Sigmoid colon (tissue), 7 donors: ENCODE data around the gene TGFBR1. TPM values are rescaled to one million over a fixed set of nuclear protein-coding genes. Genes with fewer than 3 reads are reported as not detected.
A peak's percentile ranks its signal among the peaks of the same experiment; 100 is the strongest.

ENCODE experiments used
- DNase-seq: peaks from one replicate; pipeline ENCODE4 v3.0.0-alpha.2; 2019
- H3K27ac ChIP-seq, 4 donors: fragments of 200-600 bp; sonication (generic); one replicate each; pipeline ENCODE4 v1.5.1; 2016 to 2019; ENCODE audit warnings: mild to moderate bottlenecking in 1 of 4
- H3K27me3 ChIP-seq, 3 donors: fragments of 200-600 bp; sonication (generic); one replicate each; pipeline ENCODE4 v1.5.1; 2019; ENCODE audit warnings: mild to moderate bottlenecking in 1 of 3
- H3K36me3 ChIP-seq, 4 donors: fragments of 200-600 bp; sonication (generic); one replicate each; pipeline ENCODE4 v1.5.1; 2016 to 2019
- H3K4me1 ChIP-seq, 4 donors: fragments of 200-600 bp; sonication (generic); one replicate each; pipeline ENCODE4 v1.5.1; 2017 to 2019
- H3K4me3 ChIP-seq, 4 donors: fragments of 200-600 bp; sonication (generic); one replicate each; pipeline ENCODE4 v1.5.1; 2017 to 2019; ENCODE audit warnings: mild to moderate bottlenecking in 2 of 4, moderate library complexity in 1 of 4
- H3K9me3 ChIP-seq, 4 donors: fragments of 200-600 bp in 3 of 4; sonication (generic) in 3 of 4; one replicate each; pipeline versions ENCODE4 v1.5.1 to v1.6.1; 2013 to 2019
- EP300 ChIP-seq, 4 donors: sonication (generic); formaldehyde crosslinking; IDR thresholded peaks; one replicate each; pipeline ENCODE4 v1.6.1; 2017; ENCODE audit warnings: antibody characterized with exemption in 4 of 4
- POLR2A ChIP-seq, 2 donors: fragments of 450-650 bp; IDR thresholded peaks; one replicate each; pipeline ENCODE4 v1.6.1; 2016; ENCODE audit warnings: antibody characterized with exemption in 2 of 2, mild to moderate bottlenecking in 2 of 2, moderate library complexity in 2 of 2
- POLR2AphosphoS5 ChIP-seq, 4 donors: sonication (generic); formaldehyde crosslinking; IDR thresholded peaks; one replicate each; pipeline ENCODE4 v1.6.1; 2017; ENCODE audit warnings: antibody characterized with exemption in 4 of 4
- WGBS, 2 donors: extraction: QIAGEN DNeasy Blood & Tissue Kit; methylation state at CpG; one replicate each; pipeline ENCODE4 v1.1.7; 2013; 5-methylcytosine and 5-hydroxymethylcytosine counted together
- intact Hi-C: fragments of 100-400 bp; cut with DNase I; formaldehyde crosslinking; loops from one replicate; pipeline ENCODE4 v1.15.1; 2023
- polyA plus RNA-seq, 3 donors: library from polyadenylated mRNA; stranded (reverse); fragments of 200-250 nt; gene quantifications; one replicate each; pipeline ENCODE4 v1.2.3, GENCODE V29; 2013
- total RNA-seq, 4 donors: library from RNA; depleted of rRNA; stranded (reverse); fragments of >200 nt; gene quantifications; one replicate each; pipeline ENCODE4 v1.1.0, GENCODE V29; 2016
- TF ChIP-seq, protein P1 (sequence below), 4 experiments: fragments of 450-650 bp in 3 of 4; fragments of 200-600 bp in 1 of 4; IDR thresholded peaks; one replicate each; pipeline ENCODE4 v1.5.1; 2016 to 2019; ENCODE audit warnings: antibody characterized with exemption in 4 of 4, mild to moderate bottlenecking in 3 of 4, moderate library complexity in 2 of 4
- donor health status: healthy with polysubstance abuse.
- donor health status: Bipolar disorder and iron deficiency.
- donor health status: healthy.

TGFBR1 gene
- total RNA-seq, result 10 to 100 TPM; 48.4 to 84.3 (median 62.5) TPM
- polyA plus RNA-seq, result 1 to 10 TPM; 3.9 to 8.5 (median 4.2) TPM

DNA sequence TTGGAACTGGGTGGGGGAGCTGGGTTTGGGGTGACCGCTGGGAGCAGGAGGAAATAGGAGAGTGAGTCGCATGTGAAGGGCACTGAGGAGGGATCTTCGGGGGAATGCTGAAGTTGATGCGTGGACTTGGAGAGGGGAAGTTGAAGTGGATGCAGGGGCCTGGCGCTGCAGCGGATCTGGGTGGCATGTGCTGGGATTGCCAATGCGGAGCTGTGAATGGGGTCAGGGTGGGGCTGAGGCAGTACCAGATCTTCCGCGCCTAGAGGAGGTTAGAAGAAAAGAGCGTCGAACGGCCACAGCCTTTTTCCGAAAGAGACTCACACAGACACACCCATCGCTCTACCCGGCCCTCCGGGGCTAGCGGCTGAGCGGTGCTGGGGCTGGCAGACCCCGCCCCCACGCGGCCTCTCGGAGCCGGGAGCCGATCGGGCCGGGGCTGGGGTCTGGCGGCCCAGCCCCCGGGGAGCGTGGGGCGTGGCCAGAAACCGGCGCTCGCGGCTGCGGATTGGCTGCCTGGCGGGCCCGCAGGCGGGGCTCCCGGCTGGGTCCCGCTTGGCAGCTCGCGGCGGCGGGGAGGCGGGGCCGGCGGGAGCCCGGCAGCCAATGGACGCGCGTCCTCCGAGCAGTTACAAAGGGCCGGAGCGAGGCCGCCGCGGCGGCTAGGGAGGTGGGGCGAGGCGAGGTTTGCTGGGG is at the start of gene TGFBR1:
TSS of gene TGFBR1 (plus strand) at position 655 of the 693 bp plus-strand sequence. CDS start 93 bp downstream, outside the sequence.
- DNase-seq, result peak; percentile 96
- Histone ChIP-seq H3K27me3 (no peaks in the 10 kb centered on the region), H3K36me3 (no peaks in the 10 kb centered on the region), H3K4me3 (peak within 1 kb of the TSS; percentile 85 to 98 (median 90)), H3K27ac (peak within 1 kb of the TSS; percentile 92 to 95 (median 93)), H3K4me1 (peaks cover 0 to 59% (median 49%) of the 10 kb centered on the region in 4 donors), H3K9me3 (no peaks in the 10 kb centered on the region)
- 1% methylated on average over 60 of the region's 60 CpGs for WGBS, 2 donors
- TF ChIP-seq, protein P1, sequence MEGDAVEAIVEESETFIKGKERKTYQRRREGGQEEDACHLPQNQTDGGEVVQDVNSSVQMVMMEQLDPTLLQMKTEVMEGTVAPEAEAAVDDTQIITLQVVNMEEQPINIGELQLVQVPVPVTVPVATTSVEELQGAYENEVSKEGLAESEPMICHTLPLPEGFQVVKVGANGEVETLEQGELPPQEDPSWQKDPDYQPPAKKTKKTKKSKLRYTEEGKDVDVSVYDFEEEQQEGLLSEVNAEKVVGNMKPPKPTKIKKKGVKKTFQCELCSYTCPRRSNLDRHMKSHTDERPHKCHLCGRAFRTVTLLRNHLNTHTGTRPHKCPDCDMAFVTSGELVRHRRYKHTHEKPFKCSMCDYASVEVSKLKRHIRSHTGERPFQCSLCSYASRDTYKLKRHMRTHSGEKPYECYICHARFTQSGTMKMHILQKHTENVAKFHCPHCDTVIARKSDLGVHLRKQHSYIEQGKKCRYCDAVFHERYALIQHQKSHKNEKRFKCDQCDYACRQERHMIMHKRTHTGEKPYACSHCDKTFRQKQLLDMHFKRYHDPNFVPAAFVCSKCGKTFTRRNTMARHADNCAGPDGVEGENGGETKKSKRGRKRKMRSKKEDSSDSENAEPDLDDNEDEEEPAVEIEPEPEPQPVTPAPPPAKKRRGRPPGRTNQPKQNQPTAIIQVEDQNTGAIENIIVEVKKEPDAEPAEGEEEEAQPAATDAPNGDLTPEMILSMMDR (IDR thresholded peaks at IDR 0.05), result peak in 1 of 4 experiments; percentile 11
- TF ChIP-seq POLR2A (IDR thresholded peaks at IDR 0.05) (peak; percentile 57 to 68), POLR2AphosphoS5 (IDR thresholded peaks at IDR 0.05) (peak; percentile 76 to 96 (median 88)), EP300 (IDR thresholded peaks at IDR 0.05) (peak in 1 of 4 donors; percentile 14)
- intact Hi-C loops, result loop anchor here (5.0 kb wide), 2 partner anchors 38 to 52 kb away; no protein-coding TSS in a partner anchor

DNA sequence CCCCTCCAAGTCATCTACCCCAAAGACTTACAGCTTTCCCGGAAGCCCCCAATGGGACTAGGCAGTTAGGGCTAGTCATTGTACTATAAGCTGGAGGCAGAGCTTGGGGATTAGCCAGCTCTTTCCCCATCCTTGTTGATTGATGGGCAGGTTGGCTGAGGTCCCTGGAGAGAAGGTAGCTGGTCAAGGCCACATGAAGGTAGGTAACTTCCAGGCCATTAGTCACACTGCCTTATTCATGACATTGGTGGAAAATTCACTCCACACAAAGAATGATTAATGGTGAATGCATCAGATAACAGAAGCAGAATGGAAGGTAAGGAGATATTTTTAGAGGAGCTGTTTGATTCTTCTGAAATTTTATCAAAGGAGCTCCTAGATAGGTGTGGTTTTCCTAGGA is 49.5 kb upstream of the TGFBR1 start:
- H3K27me3 ChIP-seq, result no peaks in the 10 kb centered on the region
- H3K36me3 ChIP-seq, result peaks cover 7 to 52% (median 23%) of the 10 kb centered on the region in 4 donors
- no peak overlapping the region for H3K4me3 ChIP-seq
- intact Hi-C loops, result no loop called here
- no peak for TF ChIP-seq POLR2A (IDR thresholded peaks at IDR 0.05)
- TF ChIP-seq EP300 (IDR thresholded peaks at IDR 0.05), result no peak
- no peak for TF ChIP-seq POLR2AphosphoS5 (IDR thresholded peaks at IDR 0.05)
- TF ChIP-seq, protein P1 (IDR thresholded peaks at IDR 0.05), result no peak
- WGBS, 2 donors, result 91 to 95% methylated on average over 1 of the region's 1 CpG
- no peaks in the 10 kb centered on the region for H3K9me3 ChIP-seq
- H3K27ac ChIP-seq, result peak overlapping the region in 2 of 4 donors; percentile 87 to 88
- DNase-seq, result no peak
- H3K4me1 ChIP-seq, result peaks cover 0 to 63% (median 52%) of the 10 kb centered on the region in 4 donors

DNA sequence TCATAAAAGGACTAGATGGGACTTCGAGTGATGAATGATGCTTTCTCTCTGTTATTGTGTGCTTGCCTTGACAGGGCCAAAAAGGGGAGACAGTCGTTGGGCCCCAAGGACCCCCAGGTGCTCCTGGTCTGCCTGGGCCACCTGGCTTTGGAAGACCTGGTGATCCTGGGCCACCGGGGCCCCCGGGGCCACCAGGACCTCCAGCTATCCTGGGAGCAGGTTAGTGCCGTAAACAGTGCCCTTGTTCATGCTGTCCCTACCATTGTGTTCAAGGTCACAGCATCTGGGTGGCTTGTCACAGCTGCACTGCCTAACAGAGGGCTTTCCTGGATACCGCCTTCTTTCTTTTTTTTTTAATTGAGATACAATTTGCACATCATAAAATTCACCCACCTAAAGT is 48.7 kb upstream of the TGFBR1 start:
- TF ChIP-seq POLR2AphosphoS5 (IDR thresholded peaks at IDR 0.05) (no peak), EP300 (IDR thresholded peaks at IDR 0.05) (no peak), POLR2A (IDR thresholded peaks at IDR 0.05) (no peak)
- TF ChIP-seq, protein P1 (IDR thresholded peaks at IDR 0.05), result no peak
- 91 to 96% methylated on average over 6 of the region's 6 CpGs for WGBS, 2 donors
- H3K27ac ChIP-seq, result peak overlapping the region in 2 of 4 donors; percentile 87 to 88

DNA sequence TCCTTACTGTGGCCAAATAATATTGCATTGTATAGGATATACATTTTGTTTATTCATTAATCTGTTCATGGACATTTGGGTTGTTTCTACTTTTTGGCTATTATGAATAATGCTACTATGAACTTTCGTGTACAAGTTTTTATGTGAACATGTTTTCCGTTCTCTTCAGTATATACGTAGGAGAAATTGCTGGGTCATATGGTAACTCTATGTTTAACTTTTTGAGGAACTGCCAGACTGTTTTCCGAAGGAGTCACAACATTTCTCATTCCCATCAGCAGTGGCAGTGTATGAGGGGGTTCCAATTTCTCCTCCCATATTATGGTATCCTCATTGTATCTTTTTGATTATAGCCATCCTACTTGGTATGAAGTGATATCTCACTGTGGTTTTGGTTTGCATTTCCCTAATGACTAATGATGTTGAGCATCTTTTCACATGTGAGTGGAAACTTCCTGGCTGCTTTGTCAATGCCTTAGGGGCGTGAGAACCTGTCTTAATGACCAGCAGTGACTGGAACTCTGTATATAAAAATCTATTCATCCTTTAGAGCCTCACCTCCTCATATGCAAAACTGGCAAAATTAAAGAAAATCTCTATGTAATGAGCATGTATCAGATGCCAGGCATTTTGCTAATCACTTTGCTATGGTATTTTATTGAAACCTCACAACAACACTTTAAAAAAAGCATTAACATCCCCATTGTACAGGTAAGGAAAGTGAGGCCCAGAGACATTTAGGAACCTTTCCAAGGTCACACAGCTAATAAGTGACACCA is 47.8 kb upstream of the TGFBR1 start:
- peaks cover 7 to 53% (median 23%) of the 10 kb centered on the region in 4 donors for H3K36me3 ChIP-seq

More for the DNA sequence above, 48.7 kb upstream of the TGFBR1 start:
- intact Hi-C loops, result no loop called here
- Histone ChIP-seq H3K27me3 (no peaks in the 10 kb centered on the region), H3K4me3 (no peak overlapping the region), H3K36me3 (peaks cover 7 to 52% (median 23%) of the 10 kb centered on the region in 4 donors), H3K9me3 (no peaks in the 10 kb centered on the region), H3K4me1 (peaks cover 0 to 59% (median 48%) of the 10 kb centered on the region in 4 donors)
- DNase-seq, result no peak

More for the DNA sequence above, 47.8 kb upstream of the TGFBR1 start:
- no peaks in the 10 kb centered on the region for H3K9me3 ChIP-seq
- H3K4me1 ChIP-seq, result peaks cover 0 to 50% (median 41%) of the 10 kb centered on the region in 4 donors
- H3K27me3 ChIP-seq, result no peaks in the 10 kb centered on the region
- 58 to 76% methylated on average over 5 of the region's 5 CpGs for WGBS, 2 donors
- intact Hi-C loops, result no loop called here
- no peak overlapping the region for H3K4me3 ChIP-seq
- TF ChIP-seq POLR2AphosphoS5 (IDR thresholded peaks at IDR 0.05) (no peak), POLR2A (IDR thresholded peaks at IDR 0.05) (no peak), EP300 (IDR thresholded peaks at IDR 0.05) (no peak)
- TF ChIP-seq, protein P1 (IDR thresholded peaks at IDR 0.05), result no peak
- DNase-seq, result no peak
- H3K27ac ChIP-seq, result peak overlapping the region in 3 of 4 donors; percentile 68 to 87 (median 68)
